ENCODE results near the gene ZNF512B. TPM values are rescaled to one million over a fixed set of nuclear protein-coding genes. Genes with fewer than 3 reads are reported as not detected.

The ZNF512B gene
- total RNA-seq, 2 experiments from 2014 or later: 7.2 to 14.3 TPM

DNA sequence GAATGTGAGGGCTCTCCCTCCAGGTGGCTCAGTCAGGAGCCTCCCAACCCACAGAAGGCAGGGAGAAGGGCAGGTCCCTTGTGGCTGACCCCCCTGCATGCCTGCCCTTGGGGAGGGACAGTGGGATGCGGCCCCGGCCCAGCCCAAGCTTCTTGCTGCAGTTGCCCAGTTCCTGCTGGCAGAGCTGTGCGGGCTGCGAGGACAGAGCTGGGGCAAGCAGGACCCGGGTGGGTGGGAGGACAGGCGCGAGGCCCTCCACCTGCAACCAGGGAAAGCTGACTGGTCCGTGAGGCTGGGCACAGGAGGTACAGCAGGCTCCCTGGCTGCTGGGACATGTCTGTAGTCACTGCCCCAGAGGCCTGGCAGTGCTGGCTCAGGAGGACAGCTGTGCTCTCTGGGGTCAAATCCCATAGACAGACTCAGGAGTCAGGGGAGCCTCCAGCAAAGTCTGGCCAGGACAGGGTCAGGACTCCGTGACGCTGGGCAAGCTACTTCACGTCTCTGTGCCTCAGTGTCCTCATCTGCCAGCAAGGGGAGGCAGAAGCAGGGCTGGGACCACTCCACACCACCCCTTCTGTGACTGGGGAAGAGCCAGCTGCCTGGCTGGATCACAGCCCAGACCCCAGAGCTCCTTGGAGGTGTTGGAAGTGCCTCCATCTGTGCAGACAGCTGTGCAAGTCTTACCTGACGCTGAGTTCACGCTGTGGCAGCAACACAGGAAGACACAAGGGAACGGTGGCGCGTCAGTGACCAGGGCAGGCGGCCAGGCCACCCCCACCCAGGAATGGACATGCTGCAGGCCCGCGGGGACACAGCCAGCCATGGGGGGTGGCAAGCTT, 26.5 kb downstream of the ZNF512B start:
- no TSS peak for BruUV-seq (replicated peaks)
- peaks cover 58% of the 10 kb centered on the region for H3K36me3 ChIP-seq (ENCODE audit: insufficient read depth, low read length)
- no peak overlapping the region for H3K4me2 ChIP-seq (ENCODE audit: low read length)
- peaks cover 15% of the 10 kb centered on the region for H3K4me1 ChIP-seq (ENCODE audit: insufficient read depth, low read length, poor library complexity, severe bottlenecking)
- H3K79me2 ChIP-seq (ENCODE audit: insufficient read depth, low read depth, low read length): 0 out of 2 replicates have a peak, but pooled peaks cover 6% of the 10 kb centered on the region
- DNase-seq (ENCODE audit: low spot score): no peak
- H3K4me3 ChIP-seq (ENCODE audit: low read depth, low read length, poor library complexity, severe bottlenecking): no peak overlapping the region
- H3K9me2 ChIP-seq (ENCODE audit: insufficient read depth, low read length): no peaks in the 10 kb centered on the region
- no peak for TF ChIP-seq CTCF (conservative IDR thresholded peaks at IDR 0.05; ENCODE audit: low read length)
- TF ChIP-seq EZH2phosphoT487 (IDR thresholded peaks at IDR 0.05; ENCODE audit: borderline replicate concordance, low read depth, low read length): no peak
- ChIA-PET CTCF (ENCODE audit: unreplicated experiment) (no interaction called here), POLR2A (interaction anchor here (0.7 kb wide), 1 partner anchor 24 kb away, joined by 3 read pairs; no protein-coding TSS in a partner anchor)
- H3K27ac ChIP-seq (ENCODE audit: low read depth, low read length, poor library complexity, severe bottlenecking): no peak overlapping the region
- H4K20me1 ChIP-seq (ENCODE audit: insufficient read depth, low read length): no peaks in the 10 kb centered on the region
- H2AFZ ChIP-seq (ENCODE audit: low read length): no peak overlapping the region
- intact Hi-C loops (cut with micrococcal nuclease; ENCODE audit: unreplicated experiment): no loop called here
- H3K9me3 ChIP-seq (ENCODE audit: low read length): no peaks in the 10 kb centered on the region

DNA sequence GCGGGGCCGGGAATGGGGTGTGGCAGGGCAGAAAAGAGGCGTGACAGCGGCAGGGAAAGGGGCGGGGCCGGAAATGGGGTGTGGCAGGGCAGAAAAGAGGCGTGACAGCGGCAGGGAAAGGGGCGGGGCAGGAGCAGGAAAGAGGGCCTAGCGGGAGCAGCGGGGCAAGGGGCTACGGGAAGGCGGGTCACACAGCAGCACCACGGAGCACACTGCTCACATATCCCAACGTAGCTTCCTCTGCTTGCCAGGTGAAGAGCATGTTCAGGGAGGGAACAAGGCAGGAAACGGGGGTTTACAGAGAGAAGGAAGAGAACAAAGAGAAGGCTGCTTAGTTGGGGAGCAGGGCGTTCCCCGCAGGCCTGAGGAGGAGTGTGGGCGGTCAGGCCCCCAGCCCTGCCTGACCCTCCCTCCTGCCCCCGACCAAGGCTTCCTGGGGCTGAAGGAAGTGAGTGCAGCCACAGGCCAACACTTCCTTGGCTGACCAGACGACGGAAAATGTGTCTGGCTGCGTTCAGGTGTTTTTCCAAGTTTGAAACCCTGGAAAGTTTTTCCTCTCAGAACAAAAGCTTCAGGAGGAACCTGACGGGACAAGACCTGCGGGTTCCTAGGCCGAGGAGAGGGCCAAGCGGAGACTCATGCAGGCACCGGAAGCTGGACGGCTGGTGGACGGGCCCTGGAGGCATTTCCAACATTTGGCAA, 27.3 kb downstream of the ZNF512B start:
- intact Hi-C loops (cut with micrococcal nuclease; ENCODE audit: unreplicated experiment): no loop called here
- ChIA-PET POLR2A (no interaction called here), CTCF (ENCODE audit: unreplicated experiment) (no interaction called here)
- H3K4me3 ChIP-seq (ENCODE audit: low read depth, low read length, poor library complexity, severe bottlenecking): no peak overlapping the region
- peak overlapping the region; percentile 20 for H3K27ac ChIP-seq (ENCODE audit: low read depth, low read length, poor library complexity, severe bottlenecking)
- peak; percentile 82 for DNase-seq (ENCODE audit: low spot score)
- no peaks in the 10 kb centered on the region for H4K20me1 ChIP-seq (ENCODE audit: insufficient read depth, low read length)
- H3K9me3 ChIP-seq (ENCODE audit: low read length): no peaks in the 10 kb centered on the region
- H3K9me2 ChIP-seq (ENCODE audit: insufficient read depth, low read length): no peaks in the 10 kb centered on the region
- H3K4me1 ChIP-seq (ENCODE audit: insufficient read depth, low read length, poor library complexity, severe bottlenecking): peaks cover 14% of the 10 kb centered on the region
- H3K79me2 ChIP-seq (ENCODE audit: insufficient read depth, low read depth, low read length): no peaks in the 10 kb centered on the region
- BruUV-seq (replicated peaks): no TSS peak
- no peak overlapping the region for H2AFZ ChIP-seq (ENCODE audit: low read length)
- H3K36me3 ChIP-seq (ENCODE audit: insufficient read depth, low read length): peaks cover 65% of the 10 kb centered on the region
- peak overlapping the region; percentile 28; the same call in 1 of the 2 replicates for H3K4me2 ChIP-seq (ENCODE audit: low read length)
- TF ChIP-seq CTCF (conservative IDR thresholded peaks at IDR 0.05; ENCODE audit: low read length): no peak
- no peak for TF ChIP-seq EZH2phosphoT487 (IDR thresholded peaks at IDR 0.05; ENCODE audit: borderline replicate concordance, low read depth, low read length)
